ENCODE measurements around the gene DYNLT1. TPM values are rescaled to one million over a fixed set of nuclear protein-coding genes. Genes with fewer than 3 reads are reported as not detected.
"Not testable (repeated sequence)": the region's sequence is repeated elsewhere in the genome, so short reads cannot be mapped to it uniquely, and the experiment has no call there.

Gene DYNLT1
- total RNA-seq, 1 donor from 2014 or later, result 62.8 TPM

DNA sequence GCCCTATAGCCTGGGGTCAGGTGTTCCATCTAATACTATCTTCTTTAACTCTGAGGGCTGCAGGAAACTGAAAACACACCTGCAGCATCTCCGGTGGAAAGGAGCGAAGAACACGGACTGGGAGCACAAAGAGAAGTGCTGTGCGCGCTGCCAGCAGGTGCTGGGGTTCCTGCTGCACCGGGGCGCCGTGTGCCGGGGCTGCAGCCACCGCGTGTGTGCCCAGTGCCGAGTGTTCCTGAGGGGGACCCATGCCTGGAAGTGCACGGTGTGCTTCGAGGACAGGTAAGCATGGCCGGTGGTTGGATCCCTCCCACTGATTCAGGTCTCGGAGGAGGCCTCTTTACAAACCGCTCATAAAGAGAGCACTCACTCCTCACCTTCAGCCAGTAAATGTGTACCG, 20.8 kb upstream of the DYNLT1 start:
- FAIRE-seq, result no peak
- no peak for DNase-seq (ENCODE audit: low spot score in 2 of 2)

DNA sequence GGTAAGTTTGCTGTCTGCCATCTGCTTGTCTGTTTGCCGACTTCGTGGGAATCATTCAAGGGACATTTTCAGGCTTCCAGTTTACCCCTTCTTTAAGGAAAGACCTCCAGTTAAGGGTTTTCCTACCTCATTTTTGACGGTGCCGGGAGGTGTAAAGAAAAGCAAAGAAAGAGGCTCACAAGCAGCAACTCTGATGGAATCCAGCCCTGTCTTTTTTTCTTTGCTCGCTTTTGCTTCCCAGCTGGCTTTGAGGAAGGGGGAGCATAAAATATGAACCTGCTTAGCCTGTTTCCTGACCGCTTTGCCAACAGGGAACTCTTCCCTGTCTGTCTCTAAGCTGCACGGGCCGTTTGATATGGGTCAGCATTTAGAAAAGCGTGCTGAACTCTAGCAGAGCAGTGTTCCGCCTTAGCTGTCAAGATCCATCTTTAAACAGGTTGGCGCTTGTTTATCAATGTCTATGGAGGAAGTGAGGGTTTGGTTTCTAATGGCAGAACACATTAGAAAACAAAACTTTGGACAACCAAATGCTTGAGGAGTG, 19.2 kb upstream of the DYNLT1 start:
- DNase-seq (ENCODE audit: low spot score in 2 of 2) (no peak), FAIRE-seq (no peak)

- DNase-seq (ENCODE audit: low spot score in 2 of 2), result no peak
- no peak for FAIRE-seq
Measured at GRCh38 chr6:158662954-158663624, 18.5 kb upstream of the DYNLT1 start.

DNA sequence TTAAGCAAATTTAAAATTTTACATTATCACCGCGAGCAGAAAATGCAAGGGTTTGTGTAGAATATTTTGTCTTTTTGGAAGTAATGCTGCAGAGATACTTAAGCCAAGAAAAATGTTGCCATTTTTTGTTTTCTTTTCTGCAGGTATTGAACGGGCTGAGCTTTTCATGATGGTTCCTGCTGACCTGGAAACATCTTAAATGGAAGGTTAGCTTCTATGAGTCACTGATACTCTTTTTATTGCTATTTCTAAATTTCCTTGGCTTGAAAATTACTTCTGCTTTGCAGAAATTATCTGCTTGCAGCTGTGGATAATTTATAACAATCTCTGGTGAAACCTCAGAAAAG, 18.0 kb upstream of the DYNLT1 start:
- no peak for FAIRE-seq
- DNase-seq (ENCODE audit: low spot score in 2 of 2), result no peak

- no peak for FAIRE-seq
- no peak for DNase-seq (ENCODE audit: low spot score in 2 of 2)
Measured at GRCh38 chr6:158661156-158661685, 16.7 kb upstream of the DYNLT1 start.

DNA sequence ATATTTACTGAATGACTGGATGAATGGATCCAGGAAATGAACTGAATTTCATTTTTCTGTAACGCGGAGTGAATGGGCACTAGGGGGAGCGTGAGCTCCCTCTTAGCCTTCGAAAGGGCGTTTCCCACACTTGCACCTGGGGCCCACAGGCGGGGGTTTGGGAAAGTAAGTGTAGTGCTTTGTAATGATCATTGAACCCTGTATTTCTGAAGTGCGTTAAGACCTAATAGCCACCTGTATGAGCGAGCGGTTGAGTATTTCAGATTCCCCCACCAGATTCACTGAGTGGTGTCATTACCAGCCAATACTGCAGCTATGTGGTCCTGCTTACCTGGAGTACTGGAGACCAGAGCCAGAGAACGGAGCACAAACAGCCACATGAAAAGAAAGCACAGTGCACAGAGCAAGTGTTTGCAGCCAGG, 15.8 kb upstream of the DYNLT1 start:
- FAIRE-seq (no peak), DNase-seq (ENCODE audit: low spot score in 2 of 2) (no peak)

- not testable (repeated sequence) for FAIRE-seq; DNase-seq (ENCODE audit: low spot score in 2 of 2)
Measured at GRCh38 chr6:158656986-158657385, 12.4 kb upstream of the DYNLT1 start.

GRCh38 chr6:158655569-158656450, 11.3 kb upstream of the DYNLT1 start:
- FAIRE-seq, result no peak
- DNase-seq (ENCODE audit: low spot score in 2 of 2), result no peak

DNA sequence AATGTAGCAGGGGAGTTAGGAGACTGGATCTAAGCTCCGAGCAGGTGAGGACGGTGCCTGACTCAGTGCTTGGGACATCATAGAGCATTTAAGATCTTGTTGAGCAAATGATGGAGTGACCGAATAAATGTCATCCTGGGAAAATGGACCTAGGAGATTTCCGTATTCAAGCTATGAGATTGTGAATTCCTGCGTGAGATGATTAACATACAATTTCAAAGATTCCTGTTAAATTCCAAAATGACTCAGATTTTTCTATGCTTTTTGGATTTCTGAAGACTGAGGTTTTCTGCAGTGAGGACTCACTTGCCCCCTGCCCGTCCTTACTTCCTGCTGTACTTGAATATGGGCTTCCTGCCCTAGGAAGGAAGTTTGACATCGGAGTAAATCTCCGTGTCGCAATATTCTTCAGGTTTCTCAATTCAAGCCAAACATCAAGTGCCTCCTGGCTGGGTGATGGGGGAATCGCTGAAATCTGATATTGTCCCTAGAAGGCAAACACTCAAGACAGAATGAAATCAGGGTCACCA, 10.5 kb upstream of the DYNLT1 start:
- FAIRE-seq, result no peak
- DNase-seq (ENCODE audit: low spot score in 2 of 2), result no peak

- DNase-seq (ENCODE audit: low spot score in 2 of 2) (no peak), FAIRE-seq (no peak)
Measured at GRCh38 chr6:158654498-158654897, 10.0 kb upstream of the DYNLT1 start.

GRCh38 chr6:158653577-158654354, 9.2 kb upstream of the DYNLT1 start:
- no peak for FAIRE-seq
- no peak for DNase-seq (ENCODE audit: low spot score in 2 of 2)

DNA sequence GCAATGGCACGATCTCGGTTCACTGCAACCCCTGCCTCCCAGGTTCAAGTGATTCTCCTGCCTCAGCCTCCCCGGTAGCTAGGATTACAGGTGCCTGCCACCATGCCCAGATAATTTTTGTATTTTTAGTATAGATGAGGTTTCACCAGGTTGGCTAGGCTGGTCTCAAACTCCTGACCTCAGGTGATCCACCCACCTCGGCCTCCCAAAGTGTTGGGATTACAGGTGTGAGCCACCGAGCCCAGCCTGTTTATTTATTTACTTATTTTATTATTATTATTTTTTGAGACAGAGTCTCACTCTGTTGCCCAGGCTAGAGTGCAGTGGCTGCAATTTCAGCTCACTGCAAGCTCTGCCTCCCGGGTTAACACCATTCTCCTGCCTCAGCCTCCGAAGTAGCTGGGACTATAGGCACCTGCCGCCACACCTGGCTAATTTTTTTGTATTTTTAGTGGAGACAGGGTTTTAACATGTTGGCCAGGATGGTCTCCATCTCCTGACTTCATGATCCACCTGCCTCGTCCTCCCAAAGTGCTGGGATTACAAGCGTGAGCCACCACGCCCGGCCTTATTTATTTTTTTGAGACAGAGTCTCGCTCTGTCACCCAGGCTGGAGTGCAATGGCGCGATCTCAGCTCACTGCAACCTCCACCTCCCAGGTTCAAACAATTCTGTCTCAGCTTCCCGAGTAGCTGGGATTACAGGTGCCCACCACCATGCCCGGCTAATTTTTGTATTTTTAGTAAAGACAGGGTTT, 7.6 kb upstream of the DYNLT1 start:
- not testable (repeated sequence) for FAIRE-seq; DNase-seq (ENCODE audit: low spot score in 2 of 2)

DNA sequence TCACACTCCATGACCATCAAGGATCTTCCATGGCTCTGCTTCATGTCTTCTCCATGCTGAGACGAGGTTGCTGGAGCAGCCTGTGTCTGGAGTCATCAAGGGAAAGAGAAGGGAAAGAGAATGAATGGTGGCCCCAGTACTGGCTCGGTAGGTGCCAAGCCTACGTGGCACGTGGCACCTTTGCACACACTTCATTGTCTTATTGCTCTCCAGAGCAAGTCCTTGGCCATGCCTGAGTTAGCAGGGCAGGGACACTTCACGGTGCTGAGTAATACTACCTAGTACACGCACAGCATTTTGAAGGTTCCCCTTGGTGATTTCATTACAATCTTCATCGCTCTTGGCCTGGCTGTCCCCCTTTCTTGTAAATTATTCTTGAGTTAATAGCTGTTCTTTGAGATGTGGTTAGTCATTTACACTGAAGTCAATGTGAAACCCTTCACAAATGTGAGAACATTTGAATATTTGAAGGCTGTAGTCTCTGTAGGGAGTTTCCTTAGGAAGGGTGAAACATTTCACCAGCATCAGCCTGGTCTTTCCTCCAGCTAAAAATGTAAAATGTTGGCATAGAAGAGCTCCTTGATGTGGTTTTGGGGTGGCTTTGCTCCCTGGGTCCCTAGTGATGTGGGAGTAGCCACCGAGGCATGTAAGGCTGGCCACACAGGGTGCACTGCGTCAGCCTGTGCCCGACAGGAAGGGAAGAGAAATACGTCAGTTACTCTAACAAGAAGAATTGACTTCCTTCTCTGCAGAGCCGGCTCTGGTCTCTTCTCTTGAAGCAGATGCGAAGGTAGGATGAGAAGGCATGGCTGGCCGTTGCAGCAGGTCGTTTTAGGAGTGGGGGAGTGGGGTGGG, 5.0 kb upstream of the DYNLT1 start, which contains the start of gene SYTL3:
TSS of gene SYTL3 (plus strand) at position 766 of the 855 bp plus-strand sequence. CDS start 13,215 bp downstream, outside the sequence.
- DNase-seq (ENCODE audit: low spot score in 2 of 2), result no peak
- no peak for FAIRE-seq

DNA sequence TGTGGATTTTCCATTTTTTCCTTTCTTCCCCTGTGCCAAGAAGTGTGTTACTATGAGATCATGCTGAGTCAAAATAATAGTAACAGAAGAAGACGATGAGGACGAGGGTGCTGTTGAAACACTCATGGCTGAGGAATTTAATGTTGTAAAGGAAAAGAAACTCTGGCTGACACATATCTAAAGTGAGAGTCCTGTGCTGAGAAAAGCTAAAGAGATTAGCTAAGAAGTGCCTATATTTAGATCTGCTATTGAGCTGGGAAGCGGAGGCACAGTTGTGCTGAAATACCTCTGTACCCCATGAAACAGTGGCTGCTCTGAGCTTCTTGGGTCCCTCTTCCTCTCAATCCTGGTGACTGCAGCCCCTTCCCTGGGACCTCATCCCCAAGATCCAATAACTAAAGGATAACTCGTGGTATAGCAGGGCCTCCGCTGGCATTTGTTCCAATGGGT, 4.2 kb upstream of the DYNLT1 start:
- FAIRE-seq (no peak), DNase-seq (ENCODE audit: low spot score in 2 of 2) (no peak)

- FAIRE-seq (no peak), DNase-seq (ENCODE audit: low spot score in 2 of 2) (no peak)
Measured at GRCh38 chr6:158647501-158647900, 3.0 kb upstream of the DYNLT1 start.

DNA sequence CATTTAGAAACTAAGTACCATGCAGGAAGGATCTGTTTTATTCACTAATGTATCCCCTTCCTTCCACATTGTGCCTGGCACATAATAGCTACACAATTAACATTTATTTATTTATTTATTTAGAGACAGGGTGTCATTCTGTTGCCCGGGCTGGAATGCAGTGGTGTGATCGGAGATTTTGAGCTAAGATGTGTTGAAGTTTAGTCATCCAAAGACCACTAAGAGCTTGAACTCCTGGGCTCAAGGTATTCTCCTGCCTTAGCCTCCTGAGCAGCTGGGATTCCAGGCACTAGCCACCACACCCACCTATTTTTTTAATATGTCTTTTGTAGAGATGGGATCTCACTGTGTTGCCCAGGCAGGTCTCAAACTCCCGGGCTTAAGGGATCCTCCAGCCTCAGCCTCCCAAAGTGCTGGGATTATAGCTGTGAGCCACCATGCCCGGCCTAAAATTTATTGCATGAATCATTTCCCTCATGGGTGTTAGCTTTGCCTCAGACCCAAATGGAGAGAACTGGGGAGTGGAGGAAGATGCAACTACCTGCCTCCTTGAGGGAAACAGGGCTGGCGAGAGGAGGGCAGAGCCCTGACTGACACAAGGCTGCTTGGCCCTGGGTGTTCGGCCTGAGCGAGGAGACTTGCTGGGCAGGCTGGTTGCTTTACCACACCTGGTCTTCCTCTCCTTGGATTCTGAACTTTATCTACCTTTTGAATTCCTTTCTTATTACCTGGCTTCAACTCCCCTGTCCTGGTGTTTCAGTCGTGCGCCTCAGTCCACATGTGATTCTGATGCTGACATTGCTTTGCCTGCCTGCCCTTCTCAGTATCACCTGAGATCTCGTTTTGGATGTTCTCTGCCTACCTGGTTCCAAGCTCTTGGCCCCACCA, 1.7 kb upstream of the DYNLT1 start:
- DNase-seq (ENCODE audit: low spot score in 2 of 2), result no peak
- FAIRE-seq, result no peak
